ENCODE measurements around the gene NGFR. TPM values are rescaled to one million over a fixed set of nuclear protein-coding genes. Genes with fewer than 3 reads are reported as not detected.

The NGFR gene
- total RNA-seq, 1 donor from 2014 or later: 1.9 TPM

DNA sequence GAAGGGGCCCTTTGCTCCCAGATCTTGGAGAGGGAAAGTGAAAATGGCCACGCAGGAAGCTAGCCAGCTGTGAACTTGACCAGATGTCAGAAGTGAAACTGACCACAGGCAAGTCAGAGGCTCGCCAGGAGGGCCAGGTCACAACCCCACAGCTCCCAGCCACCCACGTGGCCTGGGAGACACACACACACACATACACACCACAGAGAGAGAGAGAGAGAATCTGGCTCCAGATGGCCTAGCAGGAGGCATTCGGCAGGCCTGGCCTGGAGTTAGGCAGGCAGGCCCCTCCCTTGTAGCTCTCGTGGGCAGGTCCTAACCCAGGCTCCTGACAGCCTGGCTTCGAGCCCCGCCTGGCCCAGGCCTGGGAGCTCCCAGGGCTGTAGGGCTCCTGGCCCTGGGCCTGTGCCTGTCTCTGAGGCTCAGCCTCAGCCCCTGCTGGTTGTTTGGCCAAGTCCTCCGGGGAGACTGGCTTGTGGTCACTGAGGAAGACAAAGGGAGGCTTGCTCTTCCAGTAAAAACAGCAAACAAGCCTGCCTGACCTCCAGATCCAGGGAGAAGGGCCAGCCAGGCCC is 20.2 kb downstream of the NGFR start:
- DNase-seq (ENCODE audit: low spot score): peak; percentile 96

DNA sequence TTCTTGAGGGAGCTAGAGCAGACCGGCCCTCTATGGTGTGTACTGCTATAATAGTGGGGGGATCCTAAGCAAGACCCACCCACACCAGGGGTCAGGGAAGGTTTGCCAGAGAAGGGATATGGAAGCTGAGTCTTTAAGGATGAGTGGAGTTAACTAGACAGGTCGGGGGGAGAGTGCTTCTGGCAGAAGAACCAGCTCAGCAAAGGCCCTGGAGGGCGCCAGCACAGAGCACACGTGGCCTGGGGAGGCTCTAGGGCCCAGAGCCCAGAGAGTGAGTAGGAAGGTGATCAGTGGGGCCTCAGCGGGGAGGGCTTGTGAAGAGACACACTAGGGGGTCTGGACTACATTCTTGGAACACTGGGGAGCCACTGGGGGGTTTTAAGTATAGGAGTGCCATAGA is 21.1 kb downstream of the NGFR start:
- DNase-seq (ENCODE audit: low spot score): peak; percentile 75

DNA sequence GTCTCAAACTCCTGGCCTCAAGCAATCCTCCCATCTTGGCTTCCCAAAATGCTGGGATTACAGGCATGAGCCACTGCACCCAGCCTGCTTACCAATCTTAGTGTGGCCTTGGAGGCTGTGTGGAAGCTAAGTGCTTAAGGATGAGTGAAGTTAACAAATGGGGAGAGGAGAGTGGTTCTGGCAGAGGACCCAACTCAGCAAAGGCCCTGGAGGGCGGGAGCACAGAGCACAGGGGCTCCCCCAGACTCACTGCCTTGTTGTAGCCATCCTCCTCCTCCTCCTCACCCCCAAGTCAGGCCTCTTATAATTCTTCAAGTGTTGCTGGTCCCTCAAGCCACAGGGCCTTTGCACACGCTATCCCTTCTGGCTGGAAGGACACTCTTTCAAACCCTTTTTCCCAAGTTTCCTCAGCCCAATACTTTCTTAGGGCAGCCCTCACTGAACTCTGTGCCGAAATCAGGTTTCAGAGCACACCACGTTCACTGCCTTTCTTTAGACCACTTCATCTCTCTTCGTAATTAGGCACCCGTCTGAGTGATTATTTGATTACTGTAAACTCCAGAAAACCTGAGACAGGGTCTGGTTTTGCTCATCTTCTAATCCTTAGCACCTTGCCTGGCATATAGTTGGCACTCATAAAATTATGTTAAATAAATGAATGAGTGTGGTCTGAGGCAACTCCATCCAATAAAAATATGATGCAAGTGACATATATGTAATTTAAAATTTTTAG is 23.4 kb downstream of the NGFR start:
- DNase-seq (ENCODE audit: low spot score): no peak

DNA sequence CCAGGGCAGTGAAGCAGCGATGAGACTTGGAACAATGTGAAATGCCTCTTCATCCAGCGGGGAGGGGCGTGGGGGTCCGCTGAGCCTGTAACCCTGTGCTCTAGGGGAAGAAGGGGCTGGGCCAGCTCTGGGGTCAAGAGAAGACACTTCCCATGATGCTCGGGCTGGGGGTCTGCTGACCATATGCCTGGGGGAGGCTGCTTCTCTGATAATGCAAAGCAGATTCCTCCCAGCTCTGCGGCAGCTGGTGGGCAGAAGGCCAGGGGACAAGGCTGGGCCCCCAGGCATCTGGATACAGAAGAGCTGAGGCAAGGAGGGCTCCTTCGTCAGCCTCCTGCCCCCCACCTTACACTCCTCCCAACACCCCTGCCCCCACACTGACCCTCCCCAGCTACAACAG is 24.7 kb downstream of the NGFR start:
- DNase-seq (ENCODE audit: low spot score): peak; percentile 75

DNA sequence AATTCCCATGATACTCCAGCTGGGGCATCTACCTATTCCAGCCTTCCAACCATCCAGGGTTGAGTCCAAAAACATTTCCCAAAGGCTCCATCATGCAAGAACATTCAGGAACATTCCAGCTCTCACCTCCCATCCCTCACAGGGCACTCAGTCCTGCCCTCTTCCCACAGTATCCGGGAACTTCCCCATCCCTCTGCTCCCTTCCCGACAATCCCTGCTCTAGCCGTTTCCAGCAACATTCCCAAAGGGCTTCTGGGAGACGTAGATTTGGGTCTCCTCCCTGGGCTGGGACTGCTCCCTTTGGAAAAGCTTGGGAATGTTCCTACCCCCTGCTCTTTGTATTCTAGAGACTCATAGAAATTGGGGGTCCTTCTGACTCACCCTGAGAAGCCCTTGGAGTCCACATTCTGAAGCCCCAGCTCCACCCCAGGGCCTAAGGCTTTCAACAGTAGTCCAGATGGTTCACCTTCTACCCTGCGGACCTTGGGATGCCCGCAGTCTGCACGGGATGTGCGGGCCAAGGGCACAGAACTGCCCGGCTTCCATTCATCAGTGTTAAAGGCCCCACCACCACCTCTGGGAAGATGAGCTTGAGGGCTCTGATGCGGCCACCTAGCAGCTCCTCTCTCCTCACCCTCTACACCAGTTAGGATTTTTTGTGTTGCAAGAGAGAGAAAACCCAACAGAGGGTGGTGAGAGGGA is 25.4 kb downstream of the NGFR start:
- no peak for DNase-seq (ENCODE audit: low spot score)

DNA sequence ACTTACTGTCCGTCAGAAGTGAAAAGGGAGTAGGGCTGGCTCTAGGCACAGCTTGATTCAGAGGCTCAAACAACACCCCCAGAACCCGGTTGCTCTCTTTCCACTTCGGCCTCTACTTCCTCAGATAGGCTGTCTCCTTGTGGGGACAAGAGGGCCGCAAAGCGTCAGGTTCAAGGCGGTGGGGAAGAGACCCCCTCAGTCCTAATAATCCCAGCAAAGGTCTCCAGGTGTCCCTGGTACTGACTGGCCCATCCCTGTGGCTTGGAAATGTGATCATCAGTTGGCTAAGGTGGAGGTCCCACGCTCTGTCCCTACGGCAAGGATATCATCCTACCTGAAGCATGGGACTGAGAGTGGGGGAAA is 26.0 kb downstream of the NGFR start:
- DNase-seq (ENCODE audit: low spot score): no peak

DNA sequence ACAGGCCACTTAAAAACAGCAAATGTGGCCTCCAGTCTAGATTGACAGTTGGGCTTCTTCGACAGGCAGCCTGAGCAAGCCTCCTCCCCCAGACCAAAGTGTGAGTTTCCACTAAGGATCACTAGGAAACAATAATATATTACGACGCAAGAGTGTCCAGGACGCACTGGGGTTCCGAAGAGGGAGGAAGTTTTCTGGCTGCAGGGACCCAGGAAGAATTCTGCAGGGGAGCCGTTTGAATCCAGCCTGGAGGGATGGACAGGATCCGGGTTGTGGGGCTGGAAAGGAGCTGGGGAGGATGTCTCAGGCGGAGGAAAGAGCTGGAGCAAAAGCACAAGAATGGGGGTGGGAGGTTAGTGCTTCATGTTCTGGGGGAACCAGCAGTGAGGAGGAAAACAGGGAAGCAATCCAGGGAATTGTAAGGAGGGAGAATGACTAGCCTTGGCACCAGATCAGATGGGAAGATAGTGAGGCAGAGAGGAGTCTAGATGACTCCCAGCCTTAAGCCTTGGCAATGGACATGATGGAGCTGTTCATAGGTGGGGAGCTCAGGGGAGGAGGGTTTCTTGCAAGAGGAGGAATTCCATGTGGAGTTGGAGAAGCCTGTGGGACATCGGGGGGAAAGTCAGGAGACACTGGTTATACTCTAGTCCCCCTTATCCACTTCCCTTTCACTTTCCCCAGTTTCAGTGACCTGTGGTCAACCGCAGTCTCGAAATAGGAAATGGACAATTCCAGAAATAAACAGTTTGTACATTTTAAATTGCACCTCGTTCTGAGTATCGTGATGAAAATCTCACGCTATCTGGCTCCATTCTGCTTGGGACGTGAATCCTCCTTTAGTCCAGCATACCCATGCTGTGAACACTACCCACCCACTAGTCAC is 26.6 kb downstream of the NGFR start:
- peak; percentile 56 for DNase-seq (ENCODE audit: low spot score)

DNA sequence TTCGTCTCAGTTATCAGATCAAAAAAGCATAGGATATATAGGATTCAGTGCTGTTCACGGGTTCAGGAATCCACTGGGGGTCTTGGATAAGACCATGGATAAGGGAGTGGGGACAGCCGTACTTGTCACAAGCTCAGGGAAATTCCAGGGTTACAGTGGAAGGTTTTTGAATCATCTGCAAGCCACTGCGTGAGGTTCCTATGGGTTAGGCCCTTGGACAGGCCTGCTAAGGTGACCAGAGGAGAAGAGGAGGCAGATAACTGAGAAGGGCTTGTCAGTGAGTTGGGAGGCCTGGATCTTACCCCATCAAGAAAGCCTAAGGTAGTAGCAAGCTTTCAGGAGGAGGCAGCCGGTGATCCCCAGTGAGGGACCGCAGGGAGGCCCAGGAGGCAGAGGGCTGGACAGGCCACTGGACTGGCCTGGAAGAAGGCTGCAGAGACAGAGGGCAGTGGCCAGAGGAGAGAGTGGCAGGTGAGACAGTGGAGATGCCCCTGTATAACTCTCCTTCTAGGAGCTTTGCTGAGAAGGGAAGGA is 27.3 kb downstream of the NGFR start:
- no peak for DNase-seq (ENCODE audit: low spot score)

DNA sequence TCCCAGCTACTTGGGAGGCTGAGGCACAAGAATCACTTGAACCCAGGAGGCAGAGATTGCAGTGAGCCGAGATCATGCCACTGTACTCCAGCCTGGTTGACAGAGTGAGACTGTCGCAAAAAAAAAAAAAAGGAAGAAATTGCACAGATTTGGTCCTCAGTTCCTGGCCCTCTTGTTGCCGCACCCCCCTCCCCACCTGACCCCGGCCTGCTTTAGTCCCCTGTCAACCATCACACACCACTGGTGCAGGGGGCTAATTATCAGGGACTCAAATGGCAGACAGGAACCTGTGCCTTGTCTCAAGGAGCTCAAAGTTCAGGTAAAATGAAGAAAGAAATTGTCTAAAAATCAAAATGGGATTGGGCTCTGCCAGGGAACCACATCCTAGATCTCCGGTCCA is 28.1 kb downstream of the NGFR start:
- DNase-seq (ENCODE audit: low spot score): no peak

DNA sequence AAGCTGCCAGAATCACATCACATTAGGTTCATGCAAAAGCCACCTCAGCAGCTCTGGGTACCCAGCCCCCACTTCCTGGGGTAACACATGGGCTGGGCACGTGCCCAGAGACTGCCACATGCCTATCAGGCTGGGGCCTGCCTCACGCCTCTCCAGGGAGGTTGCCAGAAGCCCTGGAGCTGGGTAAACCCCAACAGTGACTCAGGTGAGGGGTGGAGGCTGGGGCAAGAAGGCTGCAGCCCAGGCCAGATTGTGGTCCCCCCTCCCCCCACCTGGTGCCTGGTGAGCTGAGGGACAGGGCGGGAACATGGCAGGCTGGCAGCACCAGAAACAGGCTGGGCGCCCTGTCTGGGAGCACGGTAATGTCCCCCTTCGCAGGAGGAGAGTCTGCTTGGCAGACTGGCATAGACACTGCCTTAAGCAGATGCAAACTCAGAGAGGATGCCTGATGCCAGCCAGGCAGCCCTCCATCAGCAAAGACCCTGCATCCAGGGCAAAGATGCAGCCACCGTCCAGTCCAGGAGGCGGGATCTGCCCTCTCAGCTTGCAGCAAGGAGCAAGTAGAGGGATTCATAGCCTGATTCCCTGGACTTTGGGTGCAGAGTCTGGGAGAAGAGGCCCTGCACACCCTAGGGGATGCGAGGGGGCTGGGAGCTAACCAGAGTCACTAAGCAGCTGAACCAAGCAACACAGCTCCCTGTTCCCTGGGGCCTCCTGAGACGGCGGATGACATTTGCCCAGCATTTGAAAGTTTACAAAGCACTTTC is 28.8 kb downstream of the NGFR start:
- DNase-seq (ENCODE audit: low spot score): no peak

DNA sequence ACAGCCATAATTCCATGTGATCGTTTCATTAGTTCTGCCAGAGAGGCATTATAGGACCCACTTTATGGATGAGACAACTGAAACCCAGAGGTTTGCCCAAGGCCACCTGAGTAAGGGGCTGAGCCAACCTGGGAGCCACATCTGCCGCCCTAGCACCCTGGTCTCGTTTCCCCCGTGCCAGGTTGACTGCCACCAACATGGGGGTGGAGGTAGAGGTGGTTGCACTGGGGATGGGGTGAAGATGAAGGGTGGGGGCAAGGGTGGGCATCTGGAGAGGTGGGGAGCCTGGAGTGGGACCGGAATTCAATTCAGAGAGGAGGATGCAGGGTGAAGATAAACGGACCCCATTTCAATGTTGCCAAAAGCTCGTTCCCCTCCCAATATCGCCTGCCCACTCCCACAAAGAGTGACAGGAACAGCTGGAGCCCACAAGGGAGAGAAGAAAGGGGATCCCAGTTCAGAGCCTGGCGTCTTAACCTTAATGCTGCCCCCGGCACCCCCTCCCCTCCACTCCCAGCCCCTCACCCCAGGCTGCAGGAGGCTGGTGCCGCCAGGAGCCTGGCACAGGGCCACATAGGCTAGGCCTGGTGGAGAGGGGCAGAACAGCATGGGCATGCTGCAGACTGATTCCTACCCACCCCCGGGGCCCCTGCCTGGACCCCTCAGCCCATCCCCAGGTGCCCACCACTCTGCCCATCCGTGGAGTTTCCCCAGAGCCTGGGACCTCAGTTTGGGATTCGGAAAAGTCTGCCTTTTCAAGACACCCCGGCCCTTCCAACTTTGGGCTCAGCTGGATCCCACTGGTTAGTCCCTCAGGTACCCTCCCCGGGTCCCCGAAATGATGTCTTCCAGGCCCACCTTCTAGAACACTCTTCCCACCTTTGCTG is 29.6 kb downstream of the NGFR start:
- DNase-seq (ENCODE audit: low spot score): no peak

DNA sequence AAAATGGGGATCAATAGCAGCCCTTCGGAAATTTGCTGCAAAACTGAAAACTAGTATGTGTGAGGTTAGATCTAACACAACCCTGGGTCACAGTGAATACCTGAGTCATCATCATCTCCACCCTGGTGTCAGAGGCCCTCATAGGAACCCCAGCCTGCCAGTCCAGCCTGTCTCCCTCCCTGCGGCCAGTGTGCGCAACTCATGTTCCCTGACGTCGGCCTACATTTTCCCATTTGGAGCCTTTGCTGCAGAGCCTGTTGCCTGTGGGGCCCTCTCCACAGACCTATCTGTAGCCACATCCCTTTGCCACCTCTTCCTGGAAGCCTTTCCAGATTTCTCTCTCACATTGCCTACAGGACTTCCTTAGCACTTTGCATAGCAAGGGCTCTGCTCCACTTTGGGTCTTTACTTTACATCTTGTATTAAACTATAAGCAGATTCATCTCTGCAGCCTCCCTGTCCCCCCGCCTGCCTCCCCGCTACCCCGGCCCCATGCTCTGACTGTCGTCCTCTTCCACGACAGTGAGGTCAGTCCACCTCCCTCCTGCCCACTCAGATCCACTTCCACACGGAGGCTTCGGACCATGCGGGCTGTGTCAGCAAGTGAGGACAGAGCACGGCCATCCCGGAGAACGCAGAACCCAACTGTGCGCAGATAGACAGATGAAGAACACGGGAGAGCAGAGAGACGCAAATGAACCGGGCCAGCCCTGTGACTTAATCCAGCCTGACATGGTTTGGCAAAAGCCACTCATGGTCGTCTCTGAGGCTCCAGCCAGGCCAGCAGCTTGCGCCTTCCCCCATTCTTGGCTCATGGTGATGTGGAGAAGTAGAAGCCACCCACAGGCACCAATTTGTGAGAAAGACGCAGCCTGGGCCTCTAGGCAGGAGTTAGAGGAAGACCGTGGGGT is 31.0 kb downstream of the NGFR start:
- DNase-seq (ENCODE audit: low spot score): no peak

DNA sequence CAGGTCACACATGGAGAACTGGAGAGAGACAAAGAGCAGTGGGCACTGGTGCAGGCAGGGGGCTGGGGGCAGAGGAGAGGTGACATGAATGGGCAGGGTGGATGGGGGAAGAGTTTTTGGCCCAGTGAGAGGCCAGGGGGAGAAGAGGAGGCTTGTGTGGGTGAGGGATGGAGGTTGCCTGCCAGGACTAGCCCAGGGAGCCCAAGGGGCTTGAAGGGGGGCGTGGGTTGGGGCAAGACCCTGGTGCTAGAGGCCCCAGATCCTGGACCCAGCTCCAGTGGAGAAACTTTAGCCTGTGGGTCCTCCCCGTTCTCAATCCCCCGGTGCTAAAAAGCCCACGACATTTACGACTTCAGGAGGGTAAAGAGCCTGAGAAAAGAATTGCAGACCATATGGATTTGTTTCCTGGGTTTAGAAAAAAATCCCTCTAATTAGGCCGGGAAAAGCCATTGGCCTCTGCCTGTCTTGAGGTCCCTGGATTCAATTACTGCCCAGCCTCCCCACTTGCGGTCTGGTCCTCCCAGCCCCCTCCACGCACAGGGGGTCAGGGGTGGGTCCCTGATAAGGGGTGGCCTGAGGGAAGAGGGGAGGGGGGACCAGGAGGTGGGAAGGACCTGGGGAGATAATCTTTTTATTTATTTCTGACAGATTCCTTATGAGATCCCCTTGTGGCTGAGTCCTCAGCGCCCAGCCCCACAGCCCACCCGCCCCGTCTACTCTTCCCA is 33.0 kb downstream of the NGFR start:
- peak; percentile 39 for DNase-seq (ENCODE audit: low spot score)

DNA sequence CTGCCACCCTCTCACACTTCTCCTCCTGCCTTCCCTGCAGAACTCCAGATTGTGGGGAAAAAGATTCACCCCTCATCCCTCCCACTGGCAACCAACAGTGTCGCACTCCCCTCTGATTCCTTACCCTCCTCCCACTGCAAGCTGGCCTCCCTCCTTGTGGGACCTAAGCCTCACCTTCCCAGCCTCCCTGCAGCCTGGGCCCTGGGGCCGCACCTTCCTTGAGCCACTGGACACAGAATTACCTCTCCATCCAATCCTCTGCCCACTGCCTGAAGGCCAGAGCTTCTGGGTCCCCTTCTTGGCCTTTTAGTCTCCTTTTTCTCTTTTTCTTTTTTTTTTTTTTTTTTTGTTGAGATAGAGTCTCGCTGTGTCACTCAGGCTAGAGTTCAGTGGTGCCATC is 33.9 kb downstream of the NGFR start:
- DNase-seq (ENCODE audit: low spot score): no peak

DNA sequence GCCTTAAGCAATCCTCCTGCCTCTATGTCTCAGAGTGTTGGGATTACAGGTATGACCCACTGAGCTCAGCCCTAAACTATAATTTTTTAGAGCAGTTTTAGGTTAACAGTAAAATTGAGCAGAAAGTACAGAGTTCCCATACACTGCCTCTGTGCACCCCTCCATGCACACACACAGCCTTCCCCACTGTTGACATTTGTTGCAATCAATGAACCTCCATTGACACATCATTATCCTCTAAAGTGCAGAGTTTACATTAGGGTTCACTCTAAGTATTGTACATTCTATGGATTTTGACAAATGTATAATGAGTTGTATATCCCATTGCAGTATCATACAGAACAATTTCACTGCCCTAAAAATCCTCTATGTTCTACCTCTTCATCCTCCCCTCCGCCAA is 35.0 kb downstream of the NGFR start:
- DNase-seq (ENCODE audit: low spot score): no peak

DNA sequence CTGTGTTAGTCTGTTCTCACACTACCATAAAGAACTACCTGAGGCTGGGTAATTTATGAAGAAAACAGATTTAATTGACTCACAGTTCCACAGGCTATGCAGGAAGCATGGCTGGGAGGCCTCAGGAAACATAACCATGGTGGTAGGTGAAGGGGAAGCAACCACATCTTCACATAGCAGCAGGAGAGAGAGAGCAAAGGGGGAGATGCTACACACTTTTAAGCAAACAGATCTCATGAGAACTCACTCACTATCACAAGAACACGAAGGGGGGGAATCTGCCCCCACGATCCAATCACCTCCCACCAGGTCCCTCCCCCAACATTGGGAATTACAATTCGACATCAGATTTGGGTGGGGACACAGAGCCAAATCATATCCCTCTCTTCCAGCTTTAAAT is 48.8 kb downstream of the NGFR start:
- DNase-seq (ENCODE audit: low spot score): no peak

DNA sequence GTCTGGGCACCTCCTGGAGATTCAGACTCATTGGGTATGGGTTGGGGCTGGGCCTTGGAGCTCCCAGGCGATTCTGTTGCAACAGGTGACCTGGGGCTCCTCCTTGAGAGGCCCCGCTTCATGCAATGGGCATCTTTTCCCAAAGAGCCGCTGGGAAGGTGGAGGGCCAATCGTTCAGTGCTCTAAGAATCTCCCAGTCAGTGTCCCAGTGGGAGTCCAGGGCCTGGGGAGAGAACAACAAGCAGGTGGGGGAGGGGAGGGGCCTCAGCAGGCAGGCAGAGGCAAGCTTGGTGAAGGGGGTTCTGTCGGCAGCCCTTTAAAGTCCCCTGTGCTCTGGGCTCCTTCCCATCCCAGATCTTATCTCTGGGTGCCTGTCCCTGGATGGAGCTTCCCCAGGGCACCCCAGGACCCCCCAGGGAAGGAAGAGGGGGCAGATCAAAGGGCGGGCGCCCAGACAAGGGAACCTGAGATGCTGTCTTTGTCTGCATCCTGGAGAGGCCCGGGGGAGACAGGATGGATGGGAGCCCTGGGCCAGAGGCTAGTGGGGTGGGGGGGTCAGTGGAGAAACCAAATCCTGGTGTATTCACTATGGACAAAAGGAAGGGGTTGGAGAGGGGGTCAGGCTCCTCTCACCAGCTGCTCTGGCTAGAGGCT is 50.0 kb downstream of the NGFR start:
- no peak for DNase-seq (ENCODE audit: low spot score)

Data from umbilical cord (tissue), 2 donors.